ENCODE measurements around the gene MBOAT2.
A peak's percentile ranks its signal among the peaks of the same experiment; 100 is the strongest.
"Not testable (repeated sequence)": the region's sequence is repeated elsewhere in the genome, so short reads cannot be mapped to it uniquely, and the experiment has no call there.

MBOAT2 gene

GRCh38 chr2:9003616-9004337 lies at the start of gene MBOAT2:
TSS of gene MBOAT2 (minus strand) at chr2:9003684. CDS start at chr2:9003614, 70 bp downstream.
- Histone ChIP-seq H3K36me3 (ENCODE audit: control insufficient read depth in 2 of 2, insufficient read depth in 2 of 2, low read length in 2 of 2) (no peaks in the 10 kb centered on the region), H3K9me3 (ENCODE audit: control insufficient read depth in 2 of 2, low read length in 2 of 2) (no peaks in the 10 kb centered on the region), H3K27me3 (ENCODE audit: control insufficient read depth in 2 of 2, insufficient read depth in 2 of 2, low read length in 2 of 2) (no peaks in the 10 kb centered on the region), H3K27ac (ENCODE audit: low read depth in 2 of 2, low read length in 2 of 2) (peak within 1 kb of the TSS; percentile 71 to 75), H3K4me3 (ENCODE audit: low read length in 2 of 2) (peak within 1 kb of the TSS; percentile 72 to 79), H3K9ac (ENCODE audit: low read depth in 1 of 2, low read length in 2 of 2) (peak within 1 kb of the TSS; percentile 65 to 97), H3K4me1 (ENCODE audit: control insufficient read depth in 2 of 2, insufficient read depth in 2 of 2, low read length in 2 of 2) (peaks cover 11 to 20% of the 10 kb centered on the region in 2 donors)

- no peaks in the 10 kb centered on the region for H3K27me3 ChIP-seq (ENCODE audit: control insufficient read depth in 2 of 2, insufficient read depth in 2 of 2, low read length in 2 of 2)
- H3K36me3 ChIP-seq (ENCODE audit: control insufficient read depth in 2 of 2, insufficient read depth in 2 of 2, low read length in 2 of 2): no peaks in the 10 kb centered on the region
- H3K27ac ChIP-seq (ENCODE audit: low read depth in 2 of 2, low read length in 2 of 2): no peak overlapping the region
- no peak overlapping the region for H3K9ac ChIP-seq (ENCODE audit: low read depth in 1 of 2, low read length in 2 of 2)
- H3K9me3 ChIP-seq (ENCODE audit: control insufficient read depth in 2 of 2, low read length in 2 of 2): no peaks in the 10 kb centered on the region
- peaks cover 0 to 4% of the 10 kb centered on the region in 2 donors for H3K4me1 ChIP-seq (ENCODE audit: control insufficient read depth in 2 of 2, insufficient read depth in 2 of 2, low read length in 2 of 2)
- no peak overlapping the region for H3K4me3 ChIP-seq (ENCODE audit: low read length in 2 of 2)
These were observed 49.5 kb upstream of the MBOAT2 start for GRCh38 chr2:9052821-9053533.

- not testable (repeated sequence) for H3K4me1 ChIP-seq (ENCODE audit: control insufficient read depth in 2 of 2, insufficient read depth in 2 of 2, low read length in 2 of 2); H3K4me3 ChIP-seq (ENCODE audit: low read length in 2 of 2); H3K27ac ChIP-seq (ENCODE audit: low read depth in 2 of 2, low read length in 2 of 2); H3K9ac ChIP-seq (ENCODE audit: low read depth in 1 of 2, low read length in 2 of 2); H3K9me3 ChIP-seq (ENCODE audit: control insufficient read depth in 2 of 2, low read length in 2 of 2); H3K27me3 ChIP-seq (ENCODE audit: control insufficient read depth in 2 of 2, insufficient read depth in 2 of 2, low read length in 2 of 2); H3K36me3 ChIP-seq (ENCODE audit: control insufficient read depth in 2 of 2, insufficient read depth in 2 of 2, low read length in 2 of 2)
These were observed 48.0 kb upstream of the MBOAT2 start for GRCh38 chr2:9051451-9051850.

GRCh38 chr2:9050122-9050809 lies 46.8 kb upstream of the MBOAT2 start:
- Histone ChIP-seq H3K4me1 (ENCODE audit: control insufficient read depth in 2 of 2, insufficient read depth in 2 of 2, low read length in 2 of 2) (peaks cover 0 to 4% of the 10 kb centered on the region in 2 donors), H3K9ac (ENCODE audit: low read depth in 1 of 2, low read length in 2 of 2) (no peak overlapping the region), H3K36me3 (ENCODE audit: control insufficient read depth in 2 of 2, insufficient read depth in 2 of 2, low read length in 2 of 2) (no peaks in the 10 kb centered on the region), H3K27me3 (ENCODE audit: control insufficient read depth in 2 of 2, insufficient read depth in 2 of 2, low read length in 2 of 2) (no peaks in the 10 kb centered on the region), H3K9me3 (ENCODE audit: control insufficient read depth in 2 of 2, low read length in 2 of 2) (no peaks in the 10 kb centered on the region), H3K27ac (ENCODE audit: low read depth in 2 of 2, low read length in 2 of 2) (no peak overlapping the region), H3K4me3 (ENCODE audit: low read length in 2 of 2) (no peak overlapping the region)

- H3K9ac ChIP-seq (ENCODE audit: low read depth in 1 of 2, low read length in 2 of 2): no peak overlapping the region
- no peaks in the 10 kb centered on the region for H3K9me3 ChIP-seq (ENCODE audit: control insufficient read depth in 2 of 2, low read length in 2 of 2)
- no peaks in the 10 kb centered on the region for H3K27me3 ChIP-seq (ENCODE audit: control insufficient read depth in 2 of 2, insufficient read depth in 2 of 2, low read length in 2 of 2)
- H3K36me3 ChIP-seq (ENCODE audit: control insufficient read depth in 2 of 2, insufficient read depth in 2 of 2, low read length in 2 of 2): no peaks in the 10 kb centered on the region
- H3K4me1 ChIP-seq (ENCODE audit: control insufficient read depth in 2 of 2, insufficient read depth in 2 of 2, low read length in 2 of 2): no peaks in the 10 kb centered on the region
- no peak overlapping the region for H3K4me3 ChIP-seq (ENCODE audit: low read length in 2 of 2)
- H3K27ac ChIP-seq (ENCODE audit: low read depth in 2 of 2, low read length in 2 of 2): no peak overlapping the region
These were observed 42.1 kb upstream of the MBOAT2 start for GRCh38 chr2:9045595-9045994.

GRCh38 chr2:9043491-9043890 lies 40.0 kb upstream of the MBOAT2 start:
- H3K9me3 ChIP-seq (ENCODE audit: control insufficient read depth in 2 of 2, low read length in 2 of 2); H3K4me3 ChIP-seq (ENCODE audit: low read length in 2 of 2); H3K27me3 ChIP-seq (ENCODE audit: control insufficient read depth in 2 of 2, insufficient read depth in 2 of 2, low read length in 2 of 2); H3K9ac ChIP-seq (ENCODE audit: low read depth in 1 of 2, low read length in 2 of 2); H3K4me1 ChIP-seq (ENCODE audit: control insufficient read depth in 2 of 2, insufficient read depth in 2 of 2, low read length in 2 of 2); H3K27ac ChIP-seq (ENCODE audit: low read depth in 2 of 2, low read length in 2 of 2); H3K36me3 ChIP-seq (ENCODE audit: control insufficient read depth in 2 of 2, insufficient read depth in 2 of 2, low read length in 2 of 2): not testable (repeated sequence)

- Histone ChIP-seq H3K27ac (ENCODE audit: low read depth in 2 of 2, low read length in 2 of 2) (no peak overlapping the region), H3K36me3 (ENCODE audit: control insufficient read depth in 2 of 2, insufficient read depth in 2 of 2, low read length in 2 of 2) (no peaks in the 10 kb centered on the region), H3K4me1 (ENCODE audit: control insufficient read depth in 2 of 2, insufficient read depth in 2 of 2, low read length in 2 of 2) (no peaks in the 10 kb centered on the region), H3K9me3 (ENCODE audit: control insufficient read depth in 2 of 2, low read length in 2 of 2) (peaks cover 0 to 2% of the 10 kb centered on the region in 2 donors), H3K4me3 (ENCODE audit: low read length in 2 of 2) (no peak overlapping the region), H3K9ac (ENCODE audit: low read depth in 1 of 2, low read length in 2 of 2) (no peak overlapping the region), H3K27me3 (ENCODE audit: control insufficient read depth in 2 of 2, insufficient read depth in 2 of 2, low read length in 2 of 2) (no peaks in the 10 kb centered on the region)
These were observed 33.7 kb upstream of the MBOAT2 start for GRCh38 chr2:9037166-9037565.

- H3K9me3 ChIP-seq (ENCODE audit: control insufficient read depth in 2 of 2, low read length in 2 of 2): peaks cover 0 to 2% of the 10 kb centered on the region in 2 donors
- H3K4me3 ChIP-seq (ENCODE audit: low read length in 2 of 2): no peak overlapping the region
- H3K9ac ChIP-seq (ENCODE audit: low read depth in 1 of 2, low read length in 2 of 2): no peak overlapping the region
- no peaks in the 10 kb centered on the region for H3K27me3 ChIP-seq (ENCODE audit: control insufficient read depth in 2 of 2, insufficient read depth in 2 of 2, low read length in 2 of 2)
- no peaks in the 10 kb centered on the region for H3K4me1 ChIP-seq (ENCODE audit: control insufficient read depth in 2 of 2, insufficient read depth in 2 of 2, low read length in 2 of 2)
- no peak overlapping the region for H3K27ac ChIP-seq (ENCODE audit: low read depth in 2 of 2, low read length in 2 of 2)
- H3K36me3 ChIP-seq (ENCODE audit: control insufficient read depth in 2 of 2, insufficient read depth in 2 of 2, low read length in 2 of 2): no peaks in the 10 kb centered on the region
These were observed 30.1 kb upstream of the MBOAT2 start for GRCh38 chr2:9033385-9034168.

GRCh38 chr2:9032536-9033255 lies 29.2 kb upstream of the MBOAT2 start:
- Histone ChIP-seq H3K36me3 (ENCODE audit: control insufficient read depth in 2 of 2, insufficient read depth in 2 of 2, low read length in 2 of 2) (no peaks in the 10 kb centered on the region), H3K4me1 (ENCODE audit: control insufficient read depth in 2 of 2, insufficient read depth in 2 of 2, low read length in 2 of 2) (no peaks in the 10 kb centered on the region), H3K4me3 (ENCODE audit: low read length in 2 of 2) (no peak overlapping the region), H3K27me3 (ENCODE audit: control insufficient read depth in 2 of 2, insufficient read depth in 2 of 2, low read length in 2 of 2) (no peaks in the 10 kb centered on the region), H3K9me3 (ENCODE audit: control insufficient read depth in 2 of 2, low read length in 2 of 2) (no peaks in the 10 kb centered on the region), H3K9ac (ENCODE audit: low read depth in 1 of 2, low read length in 2 of 2) (no peak overlapping the region), H3K27ac (ENCODE audit: low read depth in 2 of 2, low read length in 2 of 2) (no peak overlapping the region)
